SK-N-MC (cell line): ENCODE data around the gene HAPLN3.

ENCODE experiments used
- EZH2 ChIP-seq: fragments of 200-600 bp; sonication (generic); IDR thresholded peaks from one replicate; pipeline ENCODE4 v1.6.1; 2017; ENCODE audit warnings: antibody characterized with exemption
- FOXP2 ChIP-seq: optimal IDR thresholded peaks from 2 replicates; pipeline ENCODE3; 2011; ENCODE audit warnings: mild to moderate bottlenecking, moderate library complexity; ENCODE audit not compliant: insufficient read depth; ENCODE audit errors: extremely low read length, control extremely low read depth
- POLR2AphosphoS5 ChIP-seq: IDR thresholded peaks from 2 replicates; pipeline ENCODE4 v1.6.1; 2012; ENCODE audit warnings: mild to moderate bottlenecking, low read depth, low read length, borderline replicate concordance

DNA sequence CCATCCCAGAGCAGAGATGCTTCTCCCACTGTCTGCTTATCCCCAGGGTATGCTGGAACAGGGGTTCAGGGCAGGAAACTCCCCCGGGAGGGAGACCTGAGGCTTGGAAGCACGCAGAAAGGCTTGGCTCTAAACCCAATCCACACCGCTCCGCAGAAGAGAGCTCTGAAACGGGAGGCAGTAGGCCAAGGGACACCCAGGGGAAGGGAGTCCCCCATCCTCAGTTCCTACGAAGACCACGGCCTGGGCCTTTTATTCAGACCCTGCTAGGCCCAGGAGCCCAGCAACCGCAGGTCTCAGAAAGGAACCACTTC is 1.8 kb upstream of the HAPLN3 start:
- TF ChIP-seq EZH2 (no peak), POLR2AphosphoS5 (peak; percentile 65; the same call in 1 of the 2 replicates), FOXP2 (no peak)
